Naive thymus-derived CD8-positive, alpha-beta T cell (primary cell): Measurements from ENCODE around the gene CACNB1. TPM values are rescaled to one million over a fixed set of nuclear protein-coding genes. Genes with fewer than 3 reads are reported as not detected.

Experiments
- ATAC-seq, 2 donors: fragments of 150-1000 bp; cut with Tn5 transposase in 1 of 2; sonication (Bioruptor Pico), chemical (Tn5 transposase) in 1 of 2; 1 replicate in 1 of 2; 2 replicates in 1 of 2; pipeline ENCODE4 v1.10.0; 2021; ENCODE audit warnings: mild to moderate bottlenecking in 2 of 2, moderate library complexity in 2 of 2
- POLR2A ChIA-PET: fragments of 350-600 bp; sonication (Branson Sonifier 250); formaldehyde crosslinking; loops from one replicate; lab custom pipeline; 2021; ENCODE audit warnings: antibody characterized with exemption; lab: Charles Lee
- DNase-seq, 10 donors: peaks; one replicate each; pipeline versions ENCODE4 v3.0.0 to v3.0.0-alpha.2; 2020 to 2022
- H3K27ac Mint-ChIP-seq, 10 donors: one replicate each; pipeline ENCODE4 v1.8.0; 2020 to 2022; ENCODE audit warnings: mild to moderate bottlenecking in 10 of 10, mixed read lengths in 10 of 10, moderate library complexity in 4 of 10, inconsistent platforms in 1 of 10
- H3K27me3 Mint-ChIP-seq, 5 donors: one replicate each; pipeline ENCODE4 v1.8.0; 2021 to 2022; ENCODE audit warnings: mixed read lengths in 5 of 5
- H3K36me3 Mint-ChIP-seq, 3 donors: one replicate each; pipeline ENCODE4 v1.8.0; 2020 to 2022; ENCODE audit warnings: mixed read lengths in 3 of 3, mild to moderate bottlenecking in 2 of 3, inconsistent platforms in 1 of 3
- H3K4me1 Mint-ChIP-seq, 4 donors: one replicate each; pipeline ENCODE4 v1.8.0; 2021 to 2022; ENCODE audit warnings: mixed read lengths in 4 of 4
- H3K4me3 Mint-ChIP-seq, 10 donors: one replicate each; pipeline ENCODE4 v1.8.0; 2020 to 2022; ENCODE audit warnings: mild to moderate bottlenecking in 10 of 10, mixed read lengths in 10 of 10, moderate library complexity in 6 of 10, inconsistent platforms in 1 of 10
- H3K9me3 Mint-ChIP-seq, 9 donors: one replicate each; pipeline ENCODE4 v1.8.0; 2020 to 2022; ENCODE audit warnings: mixed read lengths in 9 of 9, mild to moderate bottlenecking in 3 of 9, inconsistent platforms in 1 of 9, moderate library complexity in 1 of 9
- polyA plus RNA-seq, 3 donors: library from polyadenylated mRNA; unstranded; fragments of 300-500 nt; fragmentation: Illumina TruSeq; gene quantifications; one replicate each; pipeline ENCODE4 v1.2.3, GENCODE V29; 2021
- total RNA-seq, 8 experiments: library from RNA in 2 of 8; stranded (reverse) in 2 of 8; gene quantifications; one replicate each; pipeline ENCODE4 v1.2.3 and lab custom pipeline; 2021 to 2026

CACNB1 gene
- total RNA-seq: 10 to 100 TPM; 11.8 to 12.0 TPM
- under 1 TPM in 2 of 3 donors, not detected in 1; 0.75 to 0.82 TPM for polyA plus RNA-seq
- total RNA-seq (lab: John Stamatoyannopoulos, UW): 8.8 to 11.1 (median 9.5) reads per million in 6 experiments

- no peaks in the 10 kb centered on the region for H3K27me3 Mint-ChIP-seq
- H3K9me3 Mint-ChIP-seq: no peaks in the 10 kb centered on the region
- H3K36me3 Mint-ChIP-seq: peaks cover 2 to 33% (median 12%) of the 10 kb centered on the region in 3 donors
- H3K4me1 Mint-ChIP-seq: peaks cover 22 to 70% (median 63%) of the 10 kb centered on the region in 4 donors
- peak within 1 kb of the TSS; percentile 81 to 99 (median 96) for H3K4me3 Mint-ChIP-seq
- ATAC-seq (peak; percentile 29 to 59), DNase-seq (peak in 9 of 10 donors; percentile 27 to 79 (median 55))
- H3K27ac Mint-ChIP-seq: peak within 1 kb of the TSS; percentile 31 to 100 (median 99)
- POLR2A ChIA-PET: interaction anchor here (0.7 to 1.3 kb wide), 4 partner anchors 11 to 194 kb away, joined by 3 read pairs; no protein-coding TSS in a partner anchor
Observed at GRCh38 chr17:39197380-39198185, at the start of gene CACNB1. TSS of gene CACNB1 (minus strand) at chr17:39197669. CDS start at chr17:39197495, 174 bp downstream.

GRCh38 chr17:39246274-39246673 lies 48.8 kb upstream of the CACNB1 start:
- peak overlapping the region in 1 of 10 donors; percentile 53 for H3K27ac Mint-ChIP-seq
- ATAC-seq (no peak), DNase-seq (no peak)
- POLR2A ChIA-PET: interaction anchor here (1.2 to 9.6 kb wide), 2 partner anchors 21 to 40 kb away, joined by 3 to 134 read pairs; partner anchors contain the start of gene STAC2
- H3K36me3 Mint-ChIP-seq: peaks cover 0 to 2% (median 0%) of the 10 kb centered on the region in 3 donors
- no peaks in the 10 kb centered on the region for H3K27me3 Mint-ChIP-seq
- no peak overlapping the region for H3K4me3 Mint-ChIP-seq
- no peaks in the 10 kb centered on the region for H3K9me3 Mint-ChIP-seq
- H3K4me1 Mint-ChIP-seq: peaks cover 5 to 16% (median 13%) of the 10 kb centered on the region in 4 donors

- Mint-ChIP-seq H3K4me3 (peak overlapping the region in 8 of 10 donors; percentile 27 to 65 (median 53)), H3K4me1 (peaks cover 6 to 18% (median 15%) of the 10 kb centered on the region in 4 donors)
- DNase-seq: peak; percentile 70 to 92 (median 84)
Observed at GRCh38 chr17:39244600-39245570, 47.4 kb upstream of the CACNB1 start.

GRCh38 chr17:39244016-39244599 lies 46.6 kb upstream of the CACNB1 start:
- no peak for DNase-seq
- peak overlapping the region in 3 of 10 donors; percentile 18 to 50 (median 27) for H3K4me3 Mint-ChIP-seq
- peak overlapping the region in 5 of 10 donors; percentile 13 to 56 (median 40) for H3K27ac Mint-ChIP-seq
- peak in 1 of 2 donors; percentile 4 for ATAC-seq
- POLR2A ChIA-PET: interaction anchor here (0.5 to 9.6 kb wide), 8 partner anchors 8 to 277 kb away, joined by 3 to 134 read pairs (median 4); partner anchors contain the start of genes FBXO47, MED1 and RPL19
- H3K9me3 Mint-ChIP-seq: no peaks in the 10 kb centered on the region
- peaks cover 9 to 25% (median 22%) of the 10 kb centered on the region in 4 donors for H3K4me1 Mint-ChIP-seq
- H3K27me3 Mint-ChIP-seq: no peaks in the 10 kb centered on the region
- peaks cover 0 to 2% (median 0%) of the 10 kb centered on the region in 3 donors for H3K36me3 Mint-ChIP-seq

More at GRCh38 chr17:39244600-39245570, 47.4 kb upstream of the CACNB1 start:
- ATAC-seq: peak; percentile 89 to 92
- no peaks in the 10 kb centered on the region for H3K27me3 Mint-ChIP-seq
- peak overlapping the region in 6 of 10 donors; percentile 9 to 90 (median 68) for H3K27ac Mint-ChIP-seq
- H3K9me3 Mint-ChIP-seq: no peaks in the 10 kb centered on the region
- POLR2A ChIA-PET: interaction anchor here (0.5 to 9.6 kb wide), 9 partner anchors 9 to 278 kb away, joined by 3 to 134 read pairs (median 4); partner anchors contain the start of genes FBXO47, MED1 and RPL19
- peaks cover 0 to 2% (median 0%) of the 10 kb centered on the region in 3 donors for H3K36me3 Mint-ChIP-seq

- Mint-ChIP-seq H3K4me3 (no peak overlapping the region), H3K36me3 (no peaks in the 10 kb centered on the region), H3K9me3 (no peaks in the 10 kb centered on the region), H3K4me1 (peaks cover 17 to 34% (median 31%) of the 10 kb centered on the region in 4 donors), H3K27me3 (no peaks in the 10 kb centered on the region), H3K27ac (peak overlapping the region in 1 of 10 donors; percentile 53)
- POLR2A ChIA-PET: interaction anchor here (0.7 to 9.6 kb wide), 4 partner anchors 7 to 465 kb away, joined by 7 to 134 read pairs (median 14); partner anchors contain the start of gene RPL19
- no peak for DNase-seq
- no peak for ATAC-seq
Observed at GRCh38 chr17:39243155-39243554, 45.7 kb upstream of the CACNB1 start.

GRCh38 chr17:39240631-39241030 lies 43.2 kb upstream of the CACNB1 start:
- ATAC-seq (no peak), DNase-seq (no peak)
- no peaks in the 10 kb centered on the region for H3K36me3 Mint-ChIP-seq
- H3K9me3 Mint-ChIP-seq: no peaks in the 10 kb centered on the region
- H3K27me3 Mint-ChIP-seq: no peaks in the 10 kb centered on the region
- no peak overlapping the region for H3K4me3 Mint-ChIP-seq
- POLR2A ChIA-PET: interaction anchor here (1.8 to 9.6 kb wide), 2 partner anchors 34 to 41 kb away, joined by 4 to 134 read pairs; partner anchors contain the start of gene RPL19
- peaks cover 20 to 49% (median 45%) of the 10 kb centered on the region in 4 donors for H3K4me1 Mint-ChIP-seq
- H3K27ac Mint-ChIP-seq: peak overlapping the region in 3 of 10 donors; percentile 13 to 61 (median 44)

GRCh38 chr17:39239640-39240314 lies 42.3 kb upstream of the CACNB1 start:
- POLR2A ChIA-PET: interaction anchor here (1.7 to 9.6 kb wide), 3 partner anchors 33 to 386 kb away, joined by 5 to 134 read pairs (median 57); partner anchors contain the start of genes RPL19 and RPL23
- peak; percentile 51 to 81 (median 66) for DNase-seq
- Mint-ChIP-seq H3K36me3 (no peaks in the 10 kb centered on the region), H3K4me3 (peak overlapping the region in 8 of 10 donors; percentile 12 to 64 (median 40)), H3K27ac (peak overlapping the region in 9 of 10 donors; percentile 70 to 98 (median 92)), H3K4me1 (peaks cover 21 to 50% (median 46%) of the 10 kb centered on the region in 4 donors), H3K9me3 (no peaks in the 10 kb centered on the region), H3K27me3 (no peaks in the 10 kb centered on the region)
- peak; percentile 32 to 33 for ATAC-seq

- no peaks in the 10 kb centered on the region for H3K9me3 Mint-ChIP-seq
- H3K4me1 Mint-ChIP-seq: peaks cover 17 to 39% (median 35%) of the 10 kb centered on the region in 4 donors
- peak overlapping the region; percentile 56 to 87 (median 78) for H3K4me3 Mint-ChIP-seq
- no peaks in the 10 kb centered on the region for H3K27me3 Mint-ChIP-seq
- peak; percentile 92 for ATAC-seq
- POLR2A ChIA-PET: interaction anchor here (0.7 to 9.6 kb wide), 8 partner anchors 11 to 385 kb away, joined by 3 to 134 read pairs (median 4); partner anchors contain the start of genes RPL19 and RPL23
- peak overlapping the region; percentile 87 to 99 (median 95) for H3K27ac Mint-ChIP-seq
- peak; percentile 61 to 95 (median 85) for DNase-seq
- no peaks in the 10 kb centered on the region for H3K36me3 Mint-ChIP-seq
Observed at GRCh38 chr17:39238311-39238972, 41.0 kb upstream of the CACNB1 start.

- Mint-ChIP-seq H3K27me3 (no peaks in the 10 kb centered on the region), H3K4me1 (peaks cover 17 to 39% (median 35%) of the 10 kb centered on the region in 4 donors), H3K27ac (peak overlapping the region in 9 of 10 donors; percentile 90 to 99 (median 95)), H3K4me3 (peak overlapping the region in 6 of 10 donors; percentile 2 to 84 (median 73)), H3K36me3 (no peaks in the 10 kb centered on the region), H3K9me3 (no peaks in the 10 kb centered on the region)
- ATAC-seq (no peak), DNase-seq (no peak)
- POLR2A ChIA-PET: interaction anchor here (0.5 to 9.6 kb wide), 7 partner anchors 11 to 369 kb away, joined by 3 to 134 read pairs (median 4); partner anchors contain the start of gene RPL19
Observed at GRCh38 chr17:39237586-39237985, 40.1 kb upstream of the CACNB1 start.

GRCh38 chr17:39236981-39237441 lies 39.5 kb upstream of the CACNB1 start:
- H3K27me3 Mint-ChIP-seq: no peaks in the 10 kb centered on the region
- ATAC-seq: no peak

More at GRCh38 chr17:39236981-39237441, 39.5 kb upstream of the CACNB1 start:
- Mint-ChIP-seq H3K4me3 (peak overlapping the region in 2 of 10 donors; percentile 12 to 81), H3K9me3 (no peaks in the 10 kb centered on the region), H3K36me3 (no peaks in the 10 kb centered on the region), H3K4me1 (peaks cover 21 to 44% (median 39%) of the 10 kb centered on the region in 4 donors), H3K27ac (peak overlapping the region in 9 of 10 donors; percentile 13 to 98 (median 87))
- POLR2A ChIA-PET: interaction anchor here (0.8 to 9.6 kb wide), 5 partner anchors 10 to 72 kb away, joined by 3 to 134 read pairs (median 4); partner anchors contain the start of gene RPL19
- no peak for DNase-seq
